Stimulated activated CD4-positive, alpha-beta T cell treated with anti-CD3 and anti-CD28 coated beads, Interleukin-12 subunit alpha, Interleukin-12 subunit beta, amount 100 ng/mL, for 48 hours (primary cell): ENCODE measurements around the gene GRB2.
"Not testable (repeated sequence)": the region's sequence is repeated elsewhere in the genome, so short reads cannot be mapped to it uniquely, and the experiment has no call there.

Experiments
- DNase-seq, 3 donors: peaks; one replicate each; pipeline ENCODE4 v3.0.0-alpha.2; 2020; ENCODE audit warnings: low read depth in 2 of 3, low spot score in 1 of 3

Gene GRB2

GRCh38 chr17:75353176-75353575 lies 52.3 kb downstream of the GRB2 start:
- no peak for DNase-seq

DNA sequence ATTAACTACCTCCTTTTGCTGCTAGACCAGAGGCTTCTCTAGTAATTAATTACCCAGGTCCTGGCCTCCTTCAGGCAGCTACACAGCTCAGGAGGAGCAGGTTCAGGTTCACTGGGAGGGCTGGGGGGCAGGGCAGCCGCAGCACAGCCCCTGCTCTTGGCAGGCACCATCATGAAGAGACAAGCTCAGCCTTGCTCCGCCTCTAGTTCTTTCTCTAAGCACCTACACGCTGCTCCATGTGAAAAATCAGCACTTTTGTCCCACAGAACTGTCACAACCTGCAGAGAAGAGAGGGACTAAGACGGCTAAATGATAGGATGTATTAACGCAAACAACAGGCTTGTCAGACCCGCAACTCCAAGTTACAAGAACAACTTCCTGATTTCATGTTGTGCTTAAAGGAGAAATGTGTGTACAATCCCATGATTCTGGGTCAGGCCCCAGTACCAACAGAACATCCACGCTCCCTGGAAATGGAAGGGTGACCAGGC lies 53.4 kb downstream of the GRB2 start:
- no peak for DNase-seq

DNA sequence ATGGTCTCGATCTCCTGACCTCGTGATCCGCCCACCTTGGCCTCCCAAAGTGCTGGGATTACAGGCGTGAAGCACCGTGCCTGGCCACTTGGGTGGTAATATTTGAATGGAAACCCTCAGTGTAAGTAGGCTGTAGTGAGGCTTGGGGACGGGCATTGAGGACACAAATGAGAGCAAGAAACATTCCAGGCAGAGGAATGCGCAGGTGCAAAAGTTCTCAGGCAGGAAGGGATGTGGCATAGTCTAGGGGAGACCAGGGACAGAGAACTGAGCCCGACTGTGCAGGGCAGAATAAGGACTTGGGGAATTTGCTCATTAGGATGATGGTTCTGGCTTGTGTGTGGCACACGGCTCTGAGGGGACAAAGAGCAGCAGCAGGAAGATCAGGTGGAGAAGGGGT lies 54.8 kb downstream of the GRB2 start:
- no peak for DNase-seq

DNA sequence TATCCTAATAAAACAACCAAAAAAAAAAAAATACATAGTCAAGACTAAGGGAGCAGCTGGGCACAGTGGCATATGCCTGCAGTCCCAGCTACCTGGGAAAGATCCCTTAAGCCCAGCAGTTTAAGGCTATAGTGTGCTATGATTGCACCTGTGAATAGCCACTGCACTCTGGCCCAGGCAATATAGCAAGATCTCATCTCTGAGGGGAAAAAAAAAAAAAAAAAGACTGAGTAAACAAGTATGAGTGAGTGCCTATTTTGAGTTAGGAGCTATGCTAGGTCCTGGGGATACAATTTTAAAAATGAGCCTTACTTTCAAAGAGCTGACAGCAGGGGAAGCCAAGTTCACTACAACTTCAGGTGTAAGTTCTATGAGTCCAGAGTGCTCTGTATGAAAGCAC lies 55.4 kb downstream of the GRB2 start:
- DNase-seq = no peak

DNA sequence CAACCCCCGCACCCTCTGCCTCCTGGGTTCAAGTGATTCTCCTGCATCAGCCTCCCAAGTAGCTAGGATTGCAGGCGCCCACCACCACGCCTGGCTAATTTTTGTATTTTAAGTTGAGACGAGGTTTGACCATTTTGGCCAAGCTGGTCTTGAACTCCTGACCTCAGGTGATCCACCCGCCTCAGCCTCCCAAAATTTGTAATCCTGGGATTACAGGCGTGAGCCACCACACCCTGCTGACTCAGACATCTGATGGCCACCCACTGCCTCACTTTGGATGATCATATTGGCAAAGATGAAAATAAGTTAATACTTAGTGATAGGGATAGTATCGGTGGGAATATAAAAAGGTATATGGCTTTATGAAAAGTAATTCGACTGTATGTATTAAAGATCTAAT lies 55.9 kb downstream of the GRB2 start:
- DNase-seq = no peak

GRCh38 chr17:75348386-75349012 lies 57.0 kb downstream of the GRB2 start:
- no peak for DNase-seq

DNA sequence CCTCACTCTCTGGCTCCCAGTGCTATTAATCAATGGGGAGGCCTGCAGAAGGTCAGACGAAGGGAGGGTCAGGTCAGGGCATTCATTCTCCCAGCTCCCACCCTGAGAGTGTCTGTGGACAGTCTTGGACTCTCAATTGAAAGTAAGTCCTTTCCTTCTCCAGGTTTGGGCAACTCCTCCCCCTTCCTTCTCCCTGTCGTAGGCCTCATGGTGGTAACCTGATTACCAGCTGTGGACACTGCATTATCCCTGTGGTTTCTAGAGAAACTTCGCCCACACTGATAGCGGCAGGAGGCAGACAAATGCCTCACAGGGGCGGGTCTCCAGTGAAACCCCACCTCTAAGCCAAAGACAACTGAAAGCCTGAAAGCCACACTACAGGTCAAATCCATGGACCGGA lies 58.6 kb downstream of the GRB2 start:
- DNase-seq = peak in 1 of 3 donors; percentile 36

- not testable (repeated sequence) for DNase-seq
These were observed 59.1 kb downstream of the GRB2 start for GRCh38 chr17:75346368-75346767.

DNA sequence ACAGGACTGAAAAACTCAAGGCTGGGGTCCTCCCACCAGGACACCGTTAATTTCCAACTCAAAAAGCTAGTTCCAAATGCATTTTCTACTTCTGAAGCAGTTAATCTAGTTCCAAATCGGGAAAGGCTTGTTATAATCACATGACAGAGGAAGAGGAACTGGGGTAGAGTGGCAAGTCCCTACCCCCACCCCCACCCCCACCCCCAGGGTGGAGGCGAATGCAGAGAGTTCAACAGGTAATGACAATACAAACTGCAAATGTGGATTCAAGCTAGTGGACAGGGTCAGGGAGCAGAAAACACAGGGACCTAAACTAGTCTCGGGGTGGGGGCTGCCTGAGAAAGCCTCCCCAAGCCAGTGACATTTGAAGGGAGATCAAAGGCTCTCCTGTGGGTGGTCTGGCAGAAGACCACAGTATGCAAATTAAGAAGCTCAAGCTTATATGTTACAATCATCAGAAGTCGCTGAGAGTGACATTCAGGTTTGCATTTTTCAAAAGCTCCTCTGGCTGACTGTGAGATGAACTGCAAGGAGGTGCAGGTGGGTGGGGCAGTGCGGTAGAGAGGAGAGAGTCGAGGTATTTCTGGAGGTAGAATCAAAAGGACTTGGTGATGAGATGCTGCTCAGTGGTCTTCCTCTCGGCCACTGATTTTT lies 59.8 kb downstream of the GRB2 start:
- no peak for DNase-seq

GRCh38 chr17:75344666-75345065 lies 60.8 kb downstream of the GRB2 start:
- no peak for DNase-seq

DNA sequence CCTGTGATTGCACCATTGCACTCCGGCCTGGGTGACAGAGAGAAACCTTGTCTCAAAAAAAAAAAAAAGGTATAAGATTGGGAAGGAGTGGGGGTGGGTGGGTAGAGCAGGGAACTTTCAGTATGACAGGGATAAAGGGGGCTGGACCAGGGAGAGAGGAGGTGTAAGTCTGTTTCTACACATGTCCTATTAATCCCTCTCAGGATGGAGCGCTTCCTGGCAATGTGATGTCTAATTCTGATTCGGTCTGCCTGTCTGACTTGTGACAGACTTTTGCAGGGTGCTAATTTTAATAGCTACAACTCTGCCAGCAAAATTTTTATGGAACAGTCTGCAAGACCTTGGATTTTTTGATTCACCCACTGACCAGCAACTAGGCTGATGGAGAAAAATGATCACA lies 62.5 kb downstream of the GRB2 start:
- DNase-seq = no peak

DNA sequence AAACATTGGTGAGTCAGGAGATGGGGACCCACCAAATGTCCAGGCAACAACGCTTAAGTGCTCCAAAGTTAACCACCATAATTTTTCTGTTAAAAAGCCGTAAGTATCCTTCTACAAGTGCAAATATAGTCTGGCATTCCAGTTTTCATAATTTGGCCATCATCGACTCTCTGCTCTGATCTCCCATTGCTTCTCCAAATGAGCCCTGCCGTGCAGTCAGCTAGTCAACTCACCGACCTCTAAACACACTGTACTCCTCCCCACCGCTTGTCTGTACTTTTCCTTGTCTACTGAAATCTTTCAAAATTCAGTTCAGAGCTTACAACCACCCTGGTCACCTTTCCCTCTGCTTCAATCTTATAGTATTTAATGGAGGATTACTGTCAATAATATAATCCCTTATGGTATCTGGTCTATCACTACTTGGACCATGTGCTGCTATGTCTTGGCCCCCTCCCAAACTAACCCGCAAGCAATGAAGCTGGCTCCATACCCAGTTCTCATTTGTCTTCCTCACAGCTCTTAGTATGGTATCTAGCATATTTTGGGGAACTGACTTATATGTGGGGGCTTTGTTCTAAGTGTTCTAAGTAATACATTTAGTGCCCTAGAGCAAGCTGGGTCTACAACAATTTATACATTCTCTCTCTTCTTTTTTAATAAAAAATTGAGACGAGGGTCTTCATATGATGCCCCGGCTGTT lies 63.5 kb downstream of the GRB2 start:
- DNase-seq = no peak

DNA sequence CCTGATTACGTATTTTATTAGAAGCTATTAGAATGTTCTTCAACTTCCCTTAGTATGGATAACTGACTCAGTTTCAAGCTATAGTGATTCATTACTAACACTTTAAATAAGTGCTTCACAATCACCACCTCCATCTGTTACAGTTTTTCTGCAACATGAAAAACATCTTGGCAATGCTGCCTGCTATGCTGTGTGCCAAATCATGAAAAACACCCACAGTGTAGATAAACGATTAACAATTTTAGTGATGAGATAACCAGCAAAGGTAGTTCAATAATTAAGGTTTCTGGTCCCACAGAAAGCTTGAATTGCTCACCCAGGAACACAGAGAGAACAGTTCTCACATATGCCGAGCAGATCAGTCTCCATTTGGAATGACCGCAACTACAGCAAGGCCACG lies 64.8 kb downstream of the GRB2 start:
- DNase-seq = no peak

GRCh38 chr17:75339971-75340370 lies 65.5 kb downstream of the GRB2 start:
- DNase-seq = no peak

DNA sequence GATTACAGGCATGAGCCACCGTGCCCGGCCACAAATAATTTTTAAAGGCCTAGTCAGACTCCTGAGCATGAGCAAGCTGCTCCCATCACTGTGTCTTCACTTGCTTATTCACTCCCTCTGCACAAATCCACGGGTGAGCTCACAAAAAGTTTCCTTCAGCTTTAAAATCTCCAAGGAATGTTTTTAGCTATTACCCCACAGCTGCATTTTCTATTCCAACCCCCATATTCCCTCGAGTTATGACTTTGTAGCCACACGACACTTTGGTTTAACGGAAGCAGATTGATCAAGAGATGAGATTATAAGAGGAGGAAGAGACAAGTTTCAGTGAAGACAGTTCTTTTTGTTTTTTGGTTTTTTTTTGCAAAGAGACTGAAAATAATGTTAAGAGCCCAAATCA lies 67.1 kb downstream of the GRB2 start:
- DNase-seq = no peak

DNA sequence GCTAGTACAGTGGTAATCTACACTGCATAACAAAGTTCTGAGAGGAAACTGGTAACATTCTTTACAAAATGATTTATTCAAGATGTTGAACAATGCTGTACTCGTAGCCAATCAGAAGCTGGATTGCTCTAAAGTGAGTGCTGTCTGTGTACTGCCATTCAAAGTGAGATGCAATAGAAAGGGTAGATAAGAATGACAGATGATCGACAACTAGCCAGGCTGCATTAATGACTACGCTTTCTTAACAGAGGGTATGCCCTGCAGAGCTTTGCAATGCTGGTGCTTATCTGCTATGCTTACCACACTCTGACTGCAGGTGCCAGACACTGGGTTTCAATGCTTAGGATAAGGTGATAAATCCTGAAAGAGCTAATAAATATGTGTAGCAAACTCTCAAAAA lies 70.2 kb downstream of the GRB2 start:
- no peak for DNase-seq

GRCh38 chr17:75334723-75335122 lies 70.8 kb downstream of the GRB2 start:
- DNase-seq = no peak

GRCh38 chr17:75331671-75332070 lies 73.8 kb downstream of the GRB2 start:
- no peak for DNase-seq

- DNase-seq = no peak
These were observed 77.7 kb downstream of the GRB2 start for GRCh38 chr17:75327757-75328156.

DNA sequence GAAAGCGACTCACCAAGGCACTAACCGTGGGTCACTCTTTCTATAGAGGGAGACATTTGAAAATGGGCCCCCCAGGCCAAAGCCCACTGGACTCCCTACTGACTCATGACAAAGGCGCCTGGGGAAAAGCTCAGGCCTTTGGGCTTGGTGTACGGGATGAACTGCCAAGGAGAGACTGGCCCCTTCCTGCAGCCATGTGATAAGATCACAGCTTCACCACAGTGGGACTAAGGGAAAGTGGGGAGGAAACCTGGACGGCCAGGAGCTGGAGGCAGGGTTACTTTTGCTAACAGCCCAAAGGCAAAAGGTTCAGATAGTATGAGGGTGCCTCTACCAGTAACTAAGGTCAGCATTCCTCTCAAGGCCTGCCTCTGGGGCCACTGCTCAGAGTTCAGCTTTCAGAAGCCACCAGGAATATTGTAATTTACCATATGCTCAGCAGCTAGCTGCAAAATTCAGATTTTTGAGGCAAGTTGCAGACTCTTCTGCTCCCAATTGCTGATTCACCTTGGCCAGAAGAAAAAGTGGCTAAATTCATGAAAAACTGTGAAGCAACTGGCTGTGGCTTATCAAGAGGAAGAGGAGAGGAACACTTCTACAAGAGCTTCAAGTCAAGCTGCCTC lies 79.1 kb downstream of the GRB2 start:
- DNase-seq = no peak

GRCh38 chr17:75325827-75326225 lies 79.7 kb downstream of the GRB2 start:
- no peak for DNase-seq

DNA sequence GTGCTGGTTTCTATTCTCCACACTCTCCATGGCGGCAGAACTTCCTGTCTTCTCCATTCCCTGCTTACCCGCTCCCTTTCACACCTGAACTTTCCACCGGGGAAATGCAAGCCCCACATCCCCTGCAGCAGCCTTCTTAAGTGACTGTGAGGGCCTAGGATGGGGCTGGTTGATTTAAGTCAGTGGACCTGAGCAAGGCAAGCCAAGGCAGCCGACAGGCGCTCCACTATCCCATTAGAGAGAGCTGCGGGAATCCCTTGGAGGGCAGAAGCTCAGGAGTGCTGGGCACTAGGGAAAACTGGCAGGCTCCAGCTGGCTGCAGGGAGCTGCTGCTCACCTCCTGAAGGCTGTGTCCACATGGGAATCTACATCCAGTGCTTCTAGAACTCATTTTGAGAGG lies 80.1 kb downstream of the GRB2 start:
- DNase-seq = no peak
